GM18505 (cell line): ENCODE measurements around the gene VAC14.

ENCODE experiments used
- ATAC-seq: cut with Tn5 transposase; IDR thresholded peaks from one replicate; pipeline ENCODE4 v1.9.1; 2021; ENCODE audit not compliant: unreplicated experiment
- POLR2A ChIP-seq: IDR thresholded peaks from 4 replicates; pipeline ENCODE4 v1.6.1; 2011; ENCODE audit warnings: borderline replicate concordance; ENCODE audit not compliant: insufficient read depth, insufficient read length; ENCODE audit errors: extremely low read depth

Gene VAC14

GRCh38 chr16:70765491-70765890, 35.5 kb downstream of the VAC14 start:
- no peak for TF ChIP-seq POLR2A
- no peak for ATAC-seq

GRCh38 chr16:70764632-70765031, 36.3 kb downstream of the VAC14 start:
- no peak for TF ChIP-seq POLR2A
- no peak for ATAC-seq

- no peak for TF ChIP-seq POLR2A
- no peak for ATAC-seq
Observed at GRCh38 chr16:70760221-70760620, 40.7 kb downstream of the VAC14 start.

GRCh38 chr16:70759666-70760065, 41.3 kb downstream of the VAC14 start:
- no peak for TF ChIP-seq POLR2A

GRCh38 chr16:70758786-70759185, 42.2 kb downstream of the VAC14 start:
- no peak for TF ChIP-seq POLR2A
- no peak for ATAC-seq

More at GRCh38 chr16:70759666-70760065, 41.3 kb downstream of the VAC14 start:
- ATAC-seq, result no peak

DNA sequence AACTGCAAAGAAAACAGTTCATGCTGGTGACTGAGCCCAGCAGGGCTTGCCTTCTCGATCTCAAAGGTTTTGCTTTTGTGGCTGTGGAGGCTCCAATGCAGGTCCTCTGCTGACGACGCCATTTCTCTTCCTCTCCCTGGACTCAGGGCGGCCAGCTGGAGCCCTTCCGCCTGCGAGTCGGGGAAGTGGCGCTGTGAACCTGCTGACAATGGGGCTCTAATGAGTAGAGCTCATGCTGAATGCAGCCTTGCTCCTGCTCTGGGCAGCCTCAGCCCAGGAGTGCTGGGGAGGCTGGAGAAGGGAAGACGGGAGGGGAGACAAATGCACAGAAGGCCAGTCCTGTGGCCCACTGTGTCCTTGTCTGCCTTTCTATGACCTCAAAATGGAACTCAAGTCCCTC, 43.8 kb downstream of the VAC14 start:
- TF ChIP-seq POLR2A, result no peak
- ATAC-seq, result no peak

- no peak for ATAC-seq
- TF ChIP-seq POLR2A, result no peak
Observed at GRCh38 chr16:70756071-70756470, 44.9 kb downstream of the VAC14 start.

DNA sequence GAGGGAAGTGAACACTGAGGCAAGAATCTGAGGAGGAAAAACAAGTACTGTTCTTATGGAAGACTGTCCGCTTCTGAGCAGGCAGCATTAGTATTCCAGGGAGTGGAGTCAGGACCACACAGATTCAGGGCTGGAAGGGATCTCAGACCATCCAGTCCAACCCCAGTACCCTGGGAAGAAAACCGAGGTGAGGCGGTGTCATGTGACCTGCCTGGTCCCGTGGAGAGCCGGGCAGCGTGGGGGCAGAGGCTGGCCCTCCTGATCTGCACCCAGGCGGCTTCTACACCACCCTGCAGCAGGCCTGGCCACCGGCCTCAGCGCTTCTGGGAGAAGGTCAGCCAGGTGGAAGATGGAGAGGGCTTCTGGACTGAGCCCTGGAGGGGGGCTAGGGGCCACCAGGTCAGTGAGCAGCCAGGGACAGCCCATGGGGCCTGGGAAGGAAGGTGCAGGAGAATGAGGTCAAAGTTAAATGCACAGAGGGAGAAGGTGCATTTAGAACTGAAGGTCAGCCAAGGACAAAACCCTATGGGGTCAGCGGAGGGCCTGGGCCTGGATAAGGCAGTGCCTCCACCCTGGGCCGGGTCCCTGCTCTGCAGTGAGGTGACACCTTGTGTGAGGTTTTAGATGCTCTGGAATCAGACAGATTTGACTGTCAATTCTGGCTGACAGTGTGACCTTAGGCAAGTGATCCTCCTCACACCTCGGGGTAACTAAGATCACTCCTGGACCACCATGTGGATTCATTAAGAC, 45.9 kb downstream of the VAC14 start:
- TF ChIP-seq POLR2A, result no peak
- no peak for ATAC-seq

GRCh38 chr16:70754371-70754770, 46.6 kb downstream of the VAC14 start:
- TF ChIP-seq POLR2A, result no peak
- ATAC-seq, result no peak

DNA sequence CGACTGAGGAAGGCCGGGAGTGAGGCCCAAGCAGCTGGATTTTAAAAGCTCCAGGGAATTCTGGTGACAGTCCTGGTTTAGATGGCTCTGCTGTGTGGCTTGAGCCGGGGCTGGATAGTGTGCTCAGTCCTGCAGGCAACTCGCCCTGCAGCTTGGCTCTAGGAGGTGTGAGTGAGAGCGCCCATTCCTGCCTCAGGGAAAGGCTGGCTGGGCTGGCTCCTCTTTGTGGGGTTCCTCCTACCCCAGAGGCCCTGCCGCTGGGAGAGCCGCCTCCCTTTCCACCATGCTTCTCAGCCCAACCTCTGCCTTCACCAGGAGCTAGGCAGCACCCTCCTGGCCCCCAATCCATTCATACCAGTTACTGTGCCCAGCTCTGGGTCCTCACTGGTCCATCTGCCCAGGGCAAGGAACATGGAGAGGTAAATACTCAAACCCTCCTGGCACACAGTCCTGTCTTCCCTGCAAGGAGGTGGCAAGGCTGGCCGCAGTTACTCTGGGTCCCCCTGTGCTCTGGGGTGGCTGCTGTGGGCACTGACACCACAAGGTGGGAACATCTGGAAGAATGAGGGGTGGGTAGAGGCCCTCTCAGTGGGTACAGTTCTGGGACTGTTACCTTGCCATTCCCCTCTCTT, 47.1 kb downstream of the VAC14 start:
- TF ChIP-seq POLR2A, result no peak
- ATAC-seq, result no peak

DNA sequence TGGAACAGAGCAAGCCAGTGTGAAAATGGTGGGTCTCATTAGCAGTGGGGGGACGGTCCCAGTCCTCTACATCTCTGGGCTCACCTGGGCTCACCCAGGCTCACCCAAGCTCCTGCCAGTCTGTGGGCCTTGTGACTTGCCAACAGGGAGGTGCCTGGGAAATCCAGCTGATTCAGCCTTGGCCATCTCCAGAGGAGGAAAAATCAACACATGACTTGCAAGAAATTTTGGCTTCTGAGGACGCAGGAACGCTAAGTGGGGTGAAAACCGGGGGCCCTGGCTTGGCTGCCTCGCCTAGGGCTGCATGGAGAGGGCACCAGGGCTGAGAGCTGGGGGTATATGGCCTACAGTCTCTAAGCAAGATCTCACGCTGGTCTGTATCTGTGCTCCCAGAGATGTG, 47.7 kb downstream of the VAC14 start:
- ATAC-seq, result no peak
- TF ChIP-seq POLR2A, result no peak

- no peak for ATAC-seq
- TF ChIP-seq POLR2A, result no peak
Observed at GRCh38 chr16:70752426-70752825, 48.5 kb downstream of the VAC14 start.

DNA sequence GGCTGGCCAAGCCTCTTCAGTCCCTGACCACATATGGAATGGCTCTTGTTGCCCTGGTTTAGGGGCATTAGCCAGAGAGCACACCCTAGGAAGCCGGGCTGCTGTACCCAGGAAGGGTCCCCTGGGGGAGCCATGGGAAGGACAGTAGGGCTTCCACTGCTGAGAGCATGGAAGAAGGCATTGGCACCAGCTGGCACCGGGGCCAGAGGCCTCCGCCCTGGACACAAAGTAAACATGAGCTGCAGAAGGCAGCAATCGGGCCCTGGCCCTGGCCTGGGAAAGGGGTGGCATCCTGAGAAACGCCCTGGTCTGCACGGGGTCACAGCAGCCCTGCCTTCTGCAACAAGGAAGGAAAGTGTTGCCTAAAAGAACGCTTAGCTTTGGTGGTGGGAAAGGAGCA, 49.4 kb downstream of the VAC14 start:
- TF ChIP-seq POLR2A, result no peak
- no peak for ATAC-seq

- no peak for ATAC-seq
- TF ChIP-seq POLR2A, result no peak
Observed at GRCh38 chr16:70750893-70751467, 50.0 kb downstream of the VAC14 start.
